Tibial nerve (tissue), 3 donors: ENCODE data around the gene DNAH3.

Experiments used
- CTCF ChIP-seq, 5 experiments: fragments of 200-600 bp in 3 of 5; fragments of 450-650 bp in 2 of 5; sonication (generic) in 3 of 5; IDR thresholded peaks; one replicate each; pipeline ENCODE4 v1.5.1; 2016 to 2019; ENCODE audit warnings: antibody characterized with exemption in 5 of 5, mild to moderate bottlenecking in 3 of 5, moderate library complexity in 2 of 5
- POLR2A ChIP-seq, 2 donors: fragments of 450-650 bp; IDR thresholded peaks; one replicate each; pipeline ENCODE4 v1.6.1; 2017; ENCODE audit warnings: antibody characterized with exemption in 2 of 2, mild to moderate bottlenecking in 2 of 2, moderate library complexity in 2 of 2

GRCh38 chr16:20900299-20901067 lies 250.2 kb downstream of the DNAH3 start, which contains the start of the genes DCUN1D3 and LYRM1:
- TF ChIP-seq CTCF (IDR thresholded peaks at IDR 0.05): peak in 2 of 5 experiments; percentile 33 to 53
- TF ChIP-seq POLR2A (IDR thresholded peaks at IDR 0.05): peak; percentile 92 to 93
